Hepatocyte (in vitro differentiated cells): ENCODE data around the gene TNFRSF1A. TPM values are rescaled to one million over a fixed set of nuclear protein-coding genes. Genes with fewer than 3 reads are reported as not detected.

Experiments used
- DNase-seq: peaks from one replicate; pipeline ENCODE4 v3.0.0-alpha.2; 2016; ENCODE audit warnings: low spot score
- H2AFZ ChIP-seq: fragments of 200-600 bp; sonication (generic); 2 replicates; pipeline ENCODE4 v1.6.0; 2016; ENCODE audit warnings: antibody characterized with exemption, mild to moderate bottlenecking
- H3K27ac ChIP-seq: fragments of 200-600 bp; sonication (generic); 2 replicates; pipeline ENCODE4 v1.5.1; 2016; ENCODE audit warnings: mild to moderate bottlenecking
- H3K27me3 ChIP-seq: fragments of 200-600 bp; sonication (generic); 2 replicates; pipeline ENCODE4 v1.6.1; 2016
- H3K36me3 ChIP-seq: fragments of 200-600 bp; sonication (generic); replicated peaks from 2 replicates; pipeline ENCODE4 v1.5.1; 2016; ENCODE audit warnings: low read depth; ENCODE audit not compliant: insufficient read depth
- H3K4me1 ChIP-seq: fragments of 200-600 bp; sonication (generic); 2 replicates; pipeline ENCODE4 v1.5.1; 2016; ENCODE audit warnings: mild to moderate bottlenecking, moderate library complexity; ENCODE audit not compliant: insufficient read depth
- H3K4me2 ChIP-seq: fragments of 200-600 bp; sonication (generic); 2 replicates; pipeline ENCODE4 v1.6.0; 2016
- H3K4me3 ChIP-seq: fragments of 200-600 bp; sonication (generic); 2 replicates; pipeline ENCODE4 v1.5.1; 2016; ENCODE audit warnings: mild to moderate bottlenecking
- H3K79me2 ChIP-seq: fragments of 200-600 bp; sonication (generic); 2 replicates; pipeline ENCODE4 v1.6.0; 2017; ENCODE audit warnings: mild to moderate bottlenecking
- H3K9me2 ChIP-seq: fragments of 200-600 bp; sonication (generic); replicated peaks from 2 replicates; pipeline ENCODE4 v1.6.0; 2017; ENCODE audit warnings: mild to moderate bottlenecking; ENCODE audit not compliant: insufficient read depth
- H3K9me3 ChIP-seq: fragments of 200-600 bp; sonication (generic); 2 replicates; pipeline ENCODE4 v1.5.1; 2016; ENCODE audit warnings: low read depth, mild to moderate bottlenecking
- H4K20me1 ChIP-seq: fragments of 200-600 bp; sonication (generic); 2 replicates; pipeline ENCODE4 v1.6.0; 2016; ENCODE audit warnings: mild to moderate bottlenecking; ENCODE audit not compliant: insufficient read depth, poor library complexity, severe bottlenecking
- CTCF ChIP-seq: fragments of 200-600 bp; sonication (generic); IDR thresholded peaks from 2 replicates; pipeline ENCODE4 v1.5.1; 2016; ENCODE audit warnings: antibody characterized with exemption, mild to moderate bottlenecking; ENCODE audit not compliant: poor library complexity
- EZH2 ChIP-seq: fragments of 200-600 bp; sonication (generic); IDR thresholded peaks from 2 replicates; pipeline ENCODE4 v1.6.1; 2016; ENCODE audit warnings: antibody characterized with exemption, mild to moderate bottlenecking, borderline replicate concordance
- EZH2phosphoT487 ChIP-seq: fragments of 200-600 bp; sonication (generic); IDR thresholded peaks from one replicate; pipeline ENCODE4 v1.6.1; 2018; ENCODE audit warnings: antibody characterized with exemption, mild to moderate bottlenecking, low read depth, moderate library complexity; ENCODE audit not compliant: unreplicated experiment, severe bottlenecking
- WGBS: methylation state at CpG from one replicate; pipeline ENCODE4 v1.1.6; 2016; ENCODE audit warnings: low lambda C conversion rate; ENCODE audit errors: missing lambda C conversion rate; 5-methylcytosine and 5-hydroxymethylcytosine counted together
- polyA plus RNA-seq: library from polyadenylated mRNA; unstranded; fragments of >200 nt; fragmentation: Nextera tagmentation; extraction: Ambion mirVana; gene quantifications from 2 replicates; pipeline ENCODE4 v1.2.1, GENCODE V29; 2016
- total RNA-seq: library from RNA; depleted of rRNA; stranded (reverse); fragments of >200 nt; gene quantifications from 2 replicates; pipeline ENCODE4 v1.2.3, GENCODE V29; 2014

Gene TNFRSF1A
- total and polyA plus RNA-seq, 2 experiments from 2014 or later, result 147 to 168 TPM

- Histone ChIP-seq H3K4me2 (no peak overlapping the region), H3K9me2 (no peaks in the 10 kb centered on the region), H2AFZ (no peak overlapping the region), H3K79me2 (no peaks in the 10 kb centered on the region), H4K20me1 (no peaks in the 10 kb centered on the region), H3K36me3 (no peaks in the 10 kb centered on the region), H3K4me1 (peaks cover 12% of the 10 kb centered on the region), H3K27ac (no peak overlapping the region), H3K9me3 (no peaks in the 10 kb centered on the region), H3K4me3 (no peak overlapping the region), H3K27me3 (no peaks in the 10 kb centered on the region)
- TF ChIP-seq CTCF (no peak), EZH2 (no peak), EZH2phosphoT487 (no peak)
- 94% methylated on average over 10 of the region's 16 CpGs for whole genome bisulfite sequencing
- DNase-seq, result no peak
Measured at GRCh38 chr12:6318440-6318879, 23.4 kb downstream of the TNFRSF1A start.

GRCh38 chr12:6317693-6318439 is 24.0 kb downstream of the TNFRSF1A start:
- no peaks in the 10 kb centered on the region for H3K36me3 ChIP-seq
- 95% methylated on average over 21 of the region's 21 CpGs for WGBS

GRCh38 chr12:6316921-6317692 is 24.8 kb downstream of the TNFRSF1A start:
- Histone ChIP-seq H3K9me2 (no peaks in the 10 kb centered on the region), H2AFZ (no peak overlapping the region), H3K79me2 (no peaks in the 10 kb centered on the region), H3K27ac (no peak overlapping the region), H3K36me3 (no peaks in the 10 kb centered on the region), H3K27me3 (no peaks in the 10 kb centered on the region), H3K4me2 (no peak overlapping the region), H3K4me3 (no peak overlapping the region), H3K9me3 (no peaks in the 10 kb centered on the region), H3K4me1 (peaks cover 17% of the 10 kb centered on the region), H4K20me1 (no peaks in the 10 kb centered on the region)
- no peak for TF ChIP-seq EZH2phosphoT487
- TF ChIP-seq CTCF, result no peak
- no peak for TF ChIP-seq EZH2
- 68% methylated on average over 21 of the region's 21 CpGs for WGBS
- DNase-seq, result no peak

More at GRCh38 chr12:6317693-6318439, 24.0 kb downstream of the TNFRSF1A start:
- Histone ChIP-seq H3K4me1 (peaks cover 15% of the 10 kb centered on the region), H3K9me3 (no peaks in the 10 kb centered on the region), H3K79me2 (no peaks in the 10 kb centered on the region), H3K27ac (no peak overlapping the region), H4K20me1 (no peaks in the 10 kb centered on the region), H3K9me2 (no peaks in the 10 kb centered on the region), H3K4me3 (no peak overlapping the region), H3K4me2 (no peak overlapping the region), H3K27me3 (no peaks in the 10 kb centered on the region), H2AFZ (no peak overlapping the region)
- no peak for DNase-seq
- TF ChIP-seq CTCF (no peak), EZH2phosphoT487 (no peak)
